Stimulated activated naive CD4-positive, alpha-beta T cell (primary cell): ENCODE measurements around the gene HOXA9.

Experiments
- DNase-seq, 6 experiments: peaks; one replicate each; lab custom pipeline; 2025; lab: John Stamatoyannopoulos, UW

HOXA9 gene

GRCh38 chr7:27126596-27127327 is 38.6 kb downstream of the HOXA9 start:
- no peak for DNase-seq

DNA sequence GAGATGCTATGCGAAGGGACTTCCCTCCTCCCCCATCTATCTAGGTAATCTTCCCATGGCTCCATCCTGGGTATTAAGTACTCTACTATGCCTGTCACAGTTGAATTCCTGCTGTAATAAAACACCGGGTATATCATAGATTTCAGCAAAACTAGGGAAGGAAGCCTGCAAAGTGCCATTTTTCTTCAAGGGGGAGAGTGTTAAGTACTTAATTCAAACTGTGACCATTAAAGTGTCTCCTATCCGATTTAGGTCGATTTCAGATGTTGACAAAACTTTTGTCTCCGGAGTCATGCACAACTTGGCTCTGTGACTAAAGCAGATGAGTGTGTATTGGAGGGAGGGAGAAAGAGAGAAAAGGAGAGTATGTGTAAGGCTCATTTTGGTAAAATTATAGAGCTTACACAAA is 39.3 kb downstream of the HOXA9 start:
- DNase-seq, result no peak

GRCh38 chr7:27124902-27125689 is 40.2 kb downstream of the HOXA9 start:
- DNase-seq, result no peak

DNA sequence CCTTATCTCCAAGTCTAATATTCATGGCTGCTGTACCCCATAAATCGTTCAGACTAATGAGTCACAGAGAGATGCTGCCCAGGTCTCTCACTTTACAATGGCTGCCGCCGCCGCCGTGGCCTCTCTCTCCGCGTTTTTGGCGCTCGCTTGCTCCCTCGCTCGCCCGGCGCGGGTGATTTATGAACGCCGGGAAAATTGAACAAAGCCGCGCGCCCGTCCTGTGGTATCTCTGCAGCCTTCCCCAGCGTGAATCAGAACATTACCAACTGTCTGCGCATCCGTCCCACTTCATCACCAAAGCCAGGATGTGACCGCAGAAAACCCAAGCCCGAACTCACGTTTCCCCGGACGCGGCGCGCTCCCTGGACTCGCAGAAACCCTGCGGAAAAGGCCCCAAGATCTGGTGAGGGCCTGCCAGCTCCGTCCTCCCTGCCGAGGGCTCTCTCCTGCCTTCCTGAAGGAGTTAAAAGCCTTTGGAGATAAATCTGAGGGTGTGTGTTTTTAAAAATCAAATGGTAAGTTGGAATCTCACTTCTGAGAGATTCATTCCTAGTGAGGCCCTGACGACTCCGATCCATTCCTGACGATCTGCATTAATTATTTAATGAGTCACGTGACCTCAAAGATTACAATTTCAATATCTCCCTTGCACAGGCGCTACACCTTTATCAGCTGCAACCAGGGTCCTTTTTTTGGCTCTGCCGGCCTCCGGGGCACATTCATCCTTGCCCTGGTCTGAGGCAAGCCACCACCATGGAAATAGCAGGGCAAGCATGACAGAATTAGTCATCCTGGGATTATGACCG is 41.0 kb downstream of the HOXA9 start:
- no peak for DNase-seq

DNA sequence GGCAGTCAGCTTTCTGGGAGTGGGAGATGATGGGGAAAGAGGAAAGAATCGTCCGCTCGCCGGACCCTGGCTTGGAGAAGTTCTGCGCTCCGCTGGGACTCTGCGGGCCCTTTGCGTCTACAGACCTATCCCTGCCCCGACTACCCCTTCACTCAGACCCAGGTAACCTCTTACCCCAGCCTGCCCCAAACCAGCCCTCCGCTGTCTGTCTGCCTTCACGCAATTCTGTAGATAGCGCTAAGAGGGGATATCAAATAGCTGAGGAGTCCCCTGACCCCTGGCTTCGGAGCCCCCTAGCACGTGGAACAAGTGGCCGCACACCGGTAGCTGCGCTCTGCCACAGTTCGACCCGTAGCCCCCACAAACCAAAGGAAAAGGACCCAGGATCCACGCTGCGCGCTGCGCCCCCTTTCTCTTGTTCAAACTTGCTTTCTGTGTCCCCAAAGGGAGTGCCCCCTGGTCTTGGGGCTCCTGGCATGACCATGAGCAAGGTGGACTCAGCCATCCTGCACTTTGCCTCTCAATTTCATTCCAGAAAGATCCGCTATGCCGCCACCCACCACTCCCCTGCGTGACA is 41.8 kb downstream of the HOXA9 start:
- no peak for DNase-seq

DNA sequence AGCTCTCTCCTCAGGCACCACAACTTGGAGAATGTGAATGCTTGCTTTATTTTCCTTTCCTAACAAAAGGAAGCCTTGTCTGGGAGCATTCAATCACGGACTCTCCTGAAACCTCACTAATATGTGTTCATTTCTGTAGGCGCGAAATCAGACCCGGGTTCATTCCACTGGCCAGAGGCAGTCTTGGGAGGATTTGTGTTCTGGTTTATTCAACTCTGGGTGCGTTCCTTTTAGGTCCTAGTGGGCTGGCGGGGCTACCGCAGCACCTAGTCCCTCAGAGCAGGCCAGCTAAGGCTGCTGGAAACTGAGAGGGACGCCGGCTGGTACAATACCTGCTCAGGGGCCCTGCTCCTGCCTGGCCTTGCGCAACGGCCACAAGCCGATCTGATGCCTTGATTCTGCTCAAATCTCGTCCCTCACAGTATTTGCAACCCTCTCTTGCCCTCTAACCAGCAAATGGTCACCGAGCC is 42.3 kb downstream of the HOXA9 start:
- no peak for DNase-seq

- DNase-seq, result no peak
Measured at GRCh38 chr7:27122077-27122910, 43.0 kb downstream of the HOXA9 start.

DNA sequence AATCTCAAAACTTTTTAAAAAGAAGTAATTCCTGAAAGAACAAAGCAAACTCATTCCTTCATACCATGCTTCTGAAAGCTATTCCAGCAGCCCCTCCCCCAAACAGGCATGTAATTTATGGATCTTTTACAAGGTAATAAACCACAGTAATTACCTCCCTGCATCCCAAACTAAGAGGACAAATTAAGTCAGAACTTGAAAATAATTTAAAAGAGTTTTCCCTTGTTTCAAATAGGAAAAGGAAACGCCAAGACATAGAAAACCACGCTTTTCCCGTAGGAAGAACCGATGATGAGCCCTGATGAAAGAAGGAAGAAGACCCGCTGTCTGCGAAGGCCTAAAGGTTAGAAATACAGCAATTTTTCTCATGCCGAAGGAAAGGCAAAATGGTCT is 43.7 kb downstream of the HOXA9 start:
- no peak for DNase-seq

DNA sequence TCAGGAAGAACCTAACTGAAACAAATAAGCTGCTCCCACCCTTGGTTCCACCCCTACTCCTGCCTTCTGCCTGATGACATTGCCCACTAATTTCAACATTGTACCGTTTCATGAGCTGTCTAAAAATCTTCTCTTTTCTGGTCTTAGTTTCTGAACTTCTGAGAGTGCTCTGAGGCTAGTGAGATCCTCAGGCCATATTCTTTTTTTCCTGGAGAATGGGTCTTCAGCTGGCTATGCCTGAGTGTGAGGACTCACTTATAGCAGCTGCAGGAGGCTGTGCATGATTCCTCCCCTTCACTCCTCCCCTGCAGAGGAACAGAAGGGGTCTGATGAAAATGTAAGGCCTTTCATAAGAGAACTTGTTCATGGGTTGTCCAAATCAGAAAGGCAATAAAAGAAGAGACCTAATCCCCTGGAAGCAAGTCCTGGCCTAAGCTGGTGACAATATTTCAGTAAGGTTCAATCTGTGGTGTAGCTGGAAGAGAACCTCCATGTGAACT is 45.9 kb downstream of the HOXA9 start:
- no peak for DNase-seq

- DNase-seq, result no peak
Measured at GRCh38 chr7:27118580-27118979, 46.8 kb downstream of the HOXA9 start.

DNA sequence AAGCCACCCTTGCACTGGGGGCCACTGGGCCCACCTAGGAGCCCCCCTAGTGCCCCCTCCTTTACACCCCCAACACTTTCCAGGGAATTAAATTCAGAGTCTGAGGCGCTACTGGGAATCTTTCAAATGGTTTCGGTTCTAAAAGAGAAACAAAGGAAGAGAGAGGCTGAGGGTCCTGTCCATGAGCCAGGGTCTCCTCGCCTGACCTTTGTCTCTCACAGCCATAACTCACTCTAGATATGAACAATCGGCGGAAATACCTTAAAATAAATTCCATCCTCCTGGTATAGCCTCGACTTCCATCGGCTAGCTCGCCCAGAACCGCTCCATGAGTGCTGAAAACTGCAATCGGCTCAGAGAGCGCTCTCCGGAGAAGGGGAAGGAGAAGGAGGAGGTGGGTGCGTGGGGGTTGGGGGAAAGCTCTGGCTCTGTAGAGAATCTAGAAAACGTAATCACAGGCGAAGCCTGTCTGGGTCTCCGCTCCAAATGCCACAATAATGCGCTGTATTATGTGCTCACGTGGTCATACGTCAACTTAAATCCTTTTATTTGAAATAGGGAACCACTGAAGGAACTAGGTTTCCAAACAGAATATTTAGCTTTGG is 47.3 kb downstream of the HOXA9 start:
- DNase-seq, result no peak

- no peak for DNase-seq
Measured at GRCh38 chr7:27116962-27117886, 48.1 kb downstream of the HOXA9 start.

GRCh38 chr7:27116031-27116961 is 49.0 kb downstream of the HOXA9 start:
- DNase-seq, result no peak

- no peak for DNase-seq
Measured at GRCh38 chr7:27115221-27116026, 49.9 kb downstream of the HOXA9 start.

- no peak for DNase-seq
Measured at GRCh38 chr7:27114881-27115220, 50.5 kb downstream of the HOXA9 start.

DNA sequence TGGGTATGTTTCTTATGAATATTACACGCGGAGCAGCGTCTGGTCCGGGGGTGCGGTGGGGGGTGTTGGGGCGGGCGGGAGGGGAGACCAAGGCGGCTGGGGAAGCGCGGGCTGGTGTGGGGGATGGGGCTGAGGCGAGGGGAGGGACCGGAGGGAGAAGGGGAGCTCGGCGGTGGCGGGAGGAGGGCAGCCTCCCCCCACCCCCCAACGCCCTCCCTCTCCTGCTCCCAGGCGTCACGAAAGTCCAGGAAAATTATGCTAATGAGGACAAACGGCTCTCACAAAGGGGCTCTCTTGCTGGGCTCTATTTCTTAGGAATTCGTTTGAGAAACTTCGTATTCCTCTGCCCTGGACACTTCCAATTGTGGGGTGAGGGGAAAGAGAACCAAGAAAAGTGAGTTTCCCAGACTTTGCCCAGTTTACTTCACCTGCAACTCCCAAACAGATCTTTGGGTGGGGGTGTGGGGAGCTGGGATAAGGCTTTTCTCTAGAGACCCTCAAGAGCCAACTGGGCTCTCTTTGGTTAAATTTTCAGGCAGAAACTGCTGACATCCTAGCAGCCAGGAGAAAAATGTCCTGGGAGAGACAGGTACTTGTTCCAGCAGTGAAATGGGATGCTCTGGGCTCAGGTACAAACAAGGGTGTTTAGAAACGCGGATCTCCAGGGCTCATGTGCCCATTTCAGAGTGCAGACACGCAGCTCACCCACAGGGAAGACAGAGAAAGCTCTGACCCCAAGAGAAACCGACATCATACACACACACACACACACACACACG is 51.2 kb downstream of the HOXA9 start:
- no peak for DNase-seq
